ENCODE results near the gene DGKZ. TPM values are rescaled to one million over a fixed set of nuclear protein-coding genes. Genes with fewer than 3 reads are reported as not detected.
A peak's percentile ranks its signal among the peaks of the same experiment; 100 is the strongest.

DGKZ gene
- total and polyA plus RNA-seq, 2 of the 13 experiments (the other 11 are each of a cell fraction or from before 2014, with no cell fraction given): 15.8 to 20.7 TPM

DNA sequence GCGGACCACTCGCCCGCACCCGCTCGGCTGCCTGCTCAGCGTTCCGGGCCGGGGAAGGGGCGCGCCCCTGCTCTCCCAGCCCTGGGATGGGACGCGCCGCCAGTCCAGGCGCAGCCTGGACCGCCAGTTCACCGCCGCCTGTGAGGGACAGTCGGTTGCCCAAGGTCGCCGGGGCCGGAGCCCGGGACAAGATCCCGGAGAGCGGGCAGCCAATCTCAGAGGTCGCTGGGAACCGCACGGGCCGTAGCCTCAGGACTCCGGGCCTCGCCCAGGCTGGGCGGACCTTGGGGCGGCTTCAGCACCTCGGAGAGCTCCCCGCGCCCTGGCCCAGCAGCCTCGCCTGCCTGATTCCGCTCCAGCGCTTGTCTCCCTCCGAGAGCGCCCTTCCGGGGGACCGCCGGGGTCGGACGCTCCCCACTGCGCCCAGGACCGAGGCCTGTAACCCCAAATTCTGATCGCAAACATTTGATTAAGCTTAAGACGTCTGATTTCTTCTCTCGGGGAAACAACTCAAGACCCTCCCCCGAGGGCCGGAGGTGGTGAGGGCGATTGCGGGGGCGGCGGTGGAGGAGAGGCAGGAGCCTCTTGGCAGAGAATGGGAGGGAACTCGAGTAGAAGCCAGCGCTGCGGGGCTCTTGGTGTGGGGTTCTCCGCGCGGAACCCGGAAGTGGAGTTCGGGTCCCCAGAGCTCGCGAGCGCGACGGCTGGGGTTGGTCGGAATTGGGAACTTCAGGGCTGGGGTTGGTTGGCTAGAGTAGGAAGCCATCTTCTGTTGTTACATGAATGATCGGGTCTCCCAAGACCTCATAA lies 45.4 kb downstream of the DGKZ start (continued):
- TF ChIP-seq, protein P1, sequence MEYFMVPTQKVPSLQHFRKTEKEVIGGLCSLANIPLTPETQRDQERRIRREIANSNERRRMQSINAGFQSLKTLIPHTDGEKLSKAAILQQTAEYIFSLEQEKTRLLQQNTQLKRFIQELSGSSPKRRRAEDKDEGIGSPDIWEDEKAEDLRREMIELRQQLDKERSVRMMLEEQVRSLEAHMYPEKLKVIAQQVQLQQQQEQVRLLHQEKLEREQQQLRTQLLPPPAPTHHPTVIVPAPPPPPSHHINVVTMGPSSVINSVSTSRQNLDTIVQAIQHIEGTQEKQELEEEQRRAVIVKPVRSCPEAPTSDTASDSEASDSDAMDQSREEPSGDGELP (IDR thresholded peaks at IDR 0.05; ENCODE audit: borderline replicate concordance, low read depth): peak; percentile 19; the same call in 1 of the 2 replicates
- TF ChIP-seq, protein P2, sequence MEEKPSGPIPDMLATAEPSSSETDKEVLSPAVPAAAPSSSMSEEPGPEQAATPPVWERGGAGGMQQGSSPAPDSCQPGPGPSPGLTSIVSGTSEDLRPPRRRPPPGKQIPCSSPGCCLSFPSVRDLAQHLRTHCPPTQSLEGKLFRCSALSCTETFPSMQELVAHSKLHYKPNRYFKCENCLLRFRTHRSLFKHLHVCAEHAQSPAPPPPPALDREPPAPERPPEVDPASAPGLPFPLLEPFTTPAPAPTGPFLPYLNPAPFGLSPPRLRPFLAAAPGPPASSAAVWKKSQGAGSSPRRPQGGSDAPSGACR (CRISPR knock-in tag; IDR thresholded peaks at IDR 0.05): peak; percentile 94
- TF ChIP-seq ZNF766 (CRISPR knock-in tag; IDR thresholded peaks at IDR 0.05; ENCODE audit: borderline replicate concordance): peak; percentile 98
- TF ChIP-seq ZNF558 (CRISPR knock-in tag; IDR thresholded peaks at IDR 0.05; ENCODE audit: borderline replicate concordance): peak; percentile 86; the same call in 1 of the 2 replicates
- no peak for TF ChIP-seq RBM22 (optimal IDR thresholded peaks at IDR 0.05; ENCODE audit: low read length)
- TF ChIP-seq PAF1 (CRISPR knock-in tag; IDR thresholded peaks at IDR 0.05): no peak
- peak; percentile 98 for TF ChIP-seq SMAD3 (CRISPR knock-in tag; IDR thresholded peaks at IDR 0.05)
- peak; percentile 85 for TF ChIP-seq HIVEP1 (CRISPR knock-in tag; IDR thresholded peaks at IDR 0.05)
- TF ChIP-seq ZNF329 (CRISPR knock-in tag; IDR thresholded peaks at IDR 0.05; ENCODE audit: low read depth): peak; percentile 94
- TF ChIP-seq ZBTB21 (CRISPR knock-in tag; IDR thresholded peaks at IDR 0.05): peak; percentile 74
- TF ChIP-seq ZNF496 (CRISPR knock-in tag; IDR thresholded peaks at IDR 0.05; ENCODE audit: insufficient replicate concordance): no peak
- TF ChIP-seq TOE1 (CRISPR knock-in tag; IDR thresholded peaks at IDR 0.05): peak; percentile 91; the same call in 1 of the 2 replicates
- TF ChIP-seq, protein P3, sequence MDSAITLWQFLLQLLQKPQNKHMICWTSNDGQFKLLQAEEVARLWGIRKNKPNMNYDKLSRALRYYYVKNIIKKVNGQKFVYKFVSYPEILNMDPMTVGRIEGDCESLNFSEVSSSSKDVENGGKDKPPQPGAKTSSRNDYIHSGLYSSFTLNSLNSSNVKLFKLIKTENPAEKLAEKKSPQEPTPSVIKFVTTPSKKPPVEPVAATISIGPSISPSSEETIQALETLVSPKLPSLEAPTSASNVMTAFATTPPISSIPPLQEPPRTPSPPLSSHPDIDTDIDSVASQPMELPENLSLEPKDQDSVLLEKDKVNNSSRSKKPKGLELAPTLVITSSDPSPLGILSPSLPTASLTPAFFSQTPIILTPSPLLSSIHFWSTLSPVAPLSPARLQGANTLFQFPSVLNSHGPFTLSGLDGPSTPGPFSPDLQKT (CRISPR knock-in tag; IDR thresholded peaks at IDR 0.05; ENCODE audit: borderline replicate concordance): peak; percentile 66; the same call in 1 of the 2 replicates
- TF ChIP-seq GTF3A (CRISPR knock-in tag; conservative IDR thresholded peaks at IDR 0.05): no peak
- TF ChIP-seq, protein P4, sequence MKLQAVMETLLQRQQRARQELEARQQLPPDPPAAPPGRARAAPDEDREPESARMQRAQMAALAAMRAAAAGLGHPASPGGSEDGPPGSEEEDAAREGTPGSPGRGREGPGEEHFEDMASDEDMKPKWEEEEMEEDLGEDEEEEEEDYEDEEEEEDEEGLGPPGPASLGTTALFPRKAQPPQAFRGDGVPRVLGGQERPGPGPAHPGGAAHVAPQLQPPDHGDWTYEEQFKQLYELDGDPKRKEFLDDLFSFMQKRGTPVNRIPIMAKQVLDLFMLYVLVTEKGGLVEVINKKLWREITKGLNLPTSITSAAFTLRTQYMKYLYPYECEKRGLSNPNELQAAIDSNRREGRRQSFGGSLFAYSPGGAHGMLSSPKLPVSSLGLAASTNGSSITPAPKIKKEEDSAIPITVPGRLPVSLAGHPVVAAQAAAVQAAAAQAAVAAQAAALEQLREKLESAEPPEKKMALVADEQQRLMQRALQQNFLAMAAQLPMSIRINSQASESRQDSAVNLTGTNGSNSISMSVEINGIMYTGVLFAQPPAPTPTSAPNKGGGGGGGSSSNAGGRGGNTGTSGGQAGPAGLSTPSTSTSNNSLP (IDR thresholded peaks at IDR 0.05; ENCODE audit: low read depth, low read length): no peak
- TF ChIP-seq, protein P5, sequence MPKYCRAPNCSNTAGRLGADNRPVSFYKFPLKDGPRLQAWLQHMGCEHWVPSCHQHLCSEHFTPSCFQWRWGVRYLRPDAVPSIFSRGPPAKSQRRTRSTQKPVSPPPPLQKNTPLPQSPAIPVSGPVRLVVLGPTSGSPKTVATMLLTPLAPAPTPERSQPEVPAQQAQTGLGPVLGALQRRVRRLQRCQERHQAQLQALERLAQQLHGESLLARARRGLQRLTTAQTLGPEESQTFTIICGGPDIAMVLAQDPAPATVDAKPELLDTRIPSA (CRISPR knock-in tag; IDR thresholded peaks at IDR 0.05; ENCODE audit: borderline replicate concordance): peak; percentile 96
- TF ChIP-seq, protein P6, sequence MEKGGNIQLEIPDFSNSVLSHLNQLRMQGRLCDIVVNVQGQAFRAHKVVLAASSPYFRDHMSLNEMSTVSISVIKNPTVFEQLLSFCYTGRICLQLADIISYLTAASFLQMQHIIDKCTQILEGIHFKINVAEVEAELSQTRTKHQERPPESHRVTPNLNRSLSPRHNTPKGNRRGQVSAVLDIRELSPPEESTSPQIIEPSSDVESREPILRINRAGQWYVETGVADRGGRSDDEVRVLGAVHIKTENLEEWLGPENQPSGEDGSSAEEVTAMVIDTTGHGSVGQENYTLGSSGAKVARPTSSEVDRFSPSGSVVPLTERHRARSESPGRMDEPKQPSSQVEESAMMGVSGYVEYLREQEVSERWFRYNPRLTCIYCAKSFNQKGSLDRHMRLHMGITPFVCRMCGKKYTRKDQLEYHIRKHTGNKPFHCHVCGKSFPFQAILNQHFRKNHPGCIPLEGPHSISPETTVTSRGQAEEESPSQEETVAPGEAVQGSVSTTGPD (CRISPR knock-in tag; IDR thresholded peaks at IDR 0.05): no peak
- TF ChIP-seq, protein P7, sequence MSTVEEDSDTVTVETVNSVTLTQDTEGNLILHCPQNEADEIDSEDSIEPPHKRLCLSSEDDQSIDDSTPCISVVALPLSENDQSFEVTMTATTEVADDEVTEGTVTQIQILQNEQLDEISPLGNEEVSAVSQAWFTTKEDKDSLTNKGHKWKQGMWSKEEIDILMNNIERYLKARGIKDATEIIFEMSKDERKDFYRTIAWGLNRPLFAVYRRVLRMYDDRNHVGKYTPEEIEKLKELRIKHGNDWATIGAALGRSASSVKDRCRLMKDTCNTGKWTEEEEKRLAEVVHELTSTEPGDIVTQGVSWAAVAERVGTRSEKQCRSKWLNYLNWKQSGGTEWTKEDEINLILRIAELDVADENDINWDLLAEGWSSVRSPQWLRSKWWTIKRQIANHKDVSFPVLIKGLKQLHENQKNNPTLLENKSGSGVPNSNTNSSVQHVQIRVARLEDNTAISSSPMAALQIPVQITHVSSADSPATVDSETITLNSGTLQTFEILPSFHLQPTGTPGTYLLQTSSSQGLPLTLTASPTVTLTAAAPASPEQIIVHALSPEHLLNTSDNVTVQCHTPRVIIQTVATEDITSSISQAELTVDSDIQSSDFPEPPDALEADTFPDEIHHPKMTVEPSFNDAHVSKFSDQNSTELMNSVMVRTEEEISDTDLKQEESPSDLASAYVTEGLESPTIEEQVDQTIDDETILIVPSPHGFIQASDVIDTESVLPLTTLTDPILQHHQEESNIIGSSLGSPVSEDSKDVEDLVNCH (CRISPR knock-in tag; IDR thresholded peaks at IDR 0.05): peak; percentile 72; the same call in 1 of the 2 replicates
- TF ChIP-seq AHR (CRISPR knock-in tag; IDR thresholded peaks at IDR 0.05): peak; percentile 99
- TF ChIP-seq ZBTB7B (CRISPR knock-in tag; IDR thresholded peaks at IDR 0.05): peak; percentile 92

Data from HepG2 (cell line).